Pancreas (tissue), 10 donors: Measurements from ENCODE around the gene ZNF512B. TPM values are rescaled to one million over a fixed set of nuclear protein-coding genes. Genes with fewer than 3 reads are reported as not detected.
"Not testable (repeated sequence)": the region's sequence is repeated elsewhere in the genome, so short reads cannot be mapped to it uniquely, and the experiment has no call there.

Experiments used
- ATAC-seq, 4 donors: fragments of 200-7000 bp; cut with Tn5 transposase; one replicate each; pipeline versions ENCODE4 v1.8.0 to v1.9.1; 2020; ENCODE audit warnings: mild to moderate bottlenecking in 4 of 4, moderate library complexity in 4 of 4
- DNase-seq, 6 donors: peaks; one replicate each; pipeline ENCODE4 v3.0.0-alpha.2; 2020
- FAIRE-seq: peaks from 2 replicates; lab custom pipeline; 2012; peaks lifted over from hg19 to GRCh38; lab: Jason Lieb, UNC
- H3K27ac ChIP-seq, 4 donors: fragments of 200-600 bp; sonication (generic); 1 replicate in 3 of 4; 2 replicates in 1 of 4; pipeline versions ENCODE4 v1.5.0 to v1.8.0; 2020
- H3K27me3 ChIP-seq, 4 donors: fragments of 200-600 bp; one replicate each; pipeline ENCODE4 v1.8.0; 2021
- H3K36me3 ChIP-seq, 3 donors: fragments of 200-600 bp; sonication (generic) in 1 of 3; one replicate each; pipeline versions ENCODE4 v1.5.0 to v1.8.0; 2020 to 2021
- H3K4me1 ChIP-seq, 3 donors: fragments of 200-600 bp; one replicate each; pipeline ENCODE4 v1.8.0; 2021
- H3K4me3 ChIP-seq, 4 donors: fragments of 200-600 bp; sonication (generic) in 2 of 4; one replicate each; pipeline versions ENCODE4 v1.5.0 to v1.8.0; 2020 to 2021
- H3K9me3 ChIP-seq, 4 donors: fragments of 200-600 bp; one replicate each; pipeline ENCODE4 v1.8.0; 2021
- WGBS, 2 donors: extraction: QIAGEN DNeasy Blood & Tissue Kit; methylation state at CpG; one replicate each; pipeline ENCODE4 v1.1.7; 2013; 5-methylcytosine and 5-hydroxymethylcytosine counted together
- intact Hi-C, 3 donors: fragments of 100-400 bp; cut with DNase I; formaldehyde crosslinking; loops; one replicate each; pipeline versions ENCODE4 v1.11.1 to v1.14.2; 2022
- polyA plus RNA-seq, 2 donors: library from polyadenylated mRNA; stranded (reverse); fragments of 200-250 nt; gene quantifications; one replicate each; pipeline ENCODE4 v1.2.3, GENCODE V29; 2013
- total RNA-seq, 6 donors: library from RNA; stranded (reverse); fragmentation: NEBNext Ultra II Directional in 4 of 6; extraction: Animal tissue kit (Norgen Biotek cat#: 25700) in 4 of 6; gene quantifications; one replicate each; pipeline versions ENCODE4 v1.2.1 to v1.2.4, GENCODE V29; 2021 to 2023
- TF ChIP-seq, protein P1 (sequence below), 4 donors: fragments of 200-600 bp; sonication (generic) in 3 of 4; IDR thresholded peaks; one replicate each; pipeline versions ENCODE4 v1.5.0 to v1.8.0; 2021; ENCODE audit warnings: antibody characterized with exemption in 4 of 4
- donor health status: healthy with polysubstance abuse.
- donor health status: DM: no; HTN: no; CAD: no; lungs with moderate emphysema.
- donor health status: DM: no; HTN: no; CAD: no.
- donor health status: control.
- donor health status: control.
- donor health status: Bipolar disorder and iron deficiency.
- donor health status: DM: yes; HTN: yes; CAD: no.
- donor health status: DM: no; HTN: no; CAD: no.
- donor health status: DM: no; HTN: no; CAD: no.
- donor health status: DM: yes; HTN: yes; CAD: no.

ZNF512B gene
- total and polyA plus RNA-seq, 8 donors: 8.5 to 22.0 (median 11.4) TPM

- Histone ChIP-seq H3K36me3 (no peaks in the 10 kb centered on the region), H3K9me3 (no peaks in the 10 kb centered on the region), H3K27ac (no peak overlapping the region), H3K4me3 (no peak overlapping the region), H3K4me1 (peaks cover 0 to 5% (median 0%) of the 10 kb centered on the region in 3 donors), H3K27me3 (no peaks in the 10 kb centered on the region)
- intact Hi-C loops: loop anchor here in 2 of 3 donors (5.0 kb wide), 2 partner anchors 192 to 437 kb away; partner anchors contain the start of gene PTK6 (in 1 of the 2)
- TF ChIP-seq, protein P1, sequence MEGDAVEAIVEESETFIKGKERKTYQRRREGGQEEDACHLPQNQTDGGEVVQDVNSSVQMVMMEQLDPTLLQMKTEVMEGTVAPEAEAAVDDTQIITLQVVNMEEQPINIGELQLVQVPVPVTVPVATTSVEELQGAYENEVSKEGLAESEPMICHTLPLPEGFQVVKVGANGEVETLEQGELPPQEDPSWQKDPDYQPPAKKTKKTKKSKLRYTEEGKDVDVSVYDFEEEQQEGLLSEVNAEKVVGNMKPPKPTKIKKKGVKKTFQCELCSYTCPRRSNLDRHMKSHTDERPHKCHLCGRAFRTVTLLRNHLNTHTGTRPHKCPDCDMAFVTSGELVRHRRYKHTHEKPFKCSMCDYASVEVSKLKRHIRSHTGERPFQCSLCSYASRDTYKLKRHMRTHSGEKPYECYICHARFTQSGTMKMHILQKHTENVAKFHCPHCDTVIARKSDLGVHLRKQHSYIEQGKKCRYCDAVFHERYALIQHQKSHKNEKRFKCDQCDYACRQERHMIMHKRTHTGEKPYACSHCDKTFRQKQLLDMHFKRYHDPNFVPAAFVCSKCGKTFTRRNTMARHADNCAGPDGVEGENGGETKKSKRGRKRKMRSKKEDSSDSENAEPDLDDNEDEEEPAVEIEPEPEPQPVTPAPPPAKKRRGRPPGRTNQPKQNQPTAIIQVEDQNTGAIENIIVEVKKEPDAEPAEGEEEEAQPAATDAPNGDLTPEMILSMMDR (IDR thresholded peaks at IDR 0.05): no peak
- DNase-seq (peak in 5 of 6 donors; percentile 28 to 74 (median 60)), ATAC-seq (no peak), FAIRE-seq (no peak)
- WGBS, 2 donors: 55 to 61% methylated on average over 18 to 19 of the region's 19 CpGs
Observed at GRCh38 chr20:63974402-63975200, 4.9 kb upstream of the ZNF512B start.

DNA sequence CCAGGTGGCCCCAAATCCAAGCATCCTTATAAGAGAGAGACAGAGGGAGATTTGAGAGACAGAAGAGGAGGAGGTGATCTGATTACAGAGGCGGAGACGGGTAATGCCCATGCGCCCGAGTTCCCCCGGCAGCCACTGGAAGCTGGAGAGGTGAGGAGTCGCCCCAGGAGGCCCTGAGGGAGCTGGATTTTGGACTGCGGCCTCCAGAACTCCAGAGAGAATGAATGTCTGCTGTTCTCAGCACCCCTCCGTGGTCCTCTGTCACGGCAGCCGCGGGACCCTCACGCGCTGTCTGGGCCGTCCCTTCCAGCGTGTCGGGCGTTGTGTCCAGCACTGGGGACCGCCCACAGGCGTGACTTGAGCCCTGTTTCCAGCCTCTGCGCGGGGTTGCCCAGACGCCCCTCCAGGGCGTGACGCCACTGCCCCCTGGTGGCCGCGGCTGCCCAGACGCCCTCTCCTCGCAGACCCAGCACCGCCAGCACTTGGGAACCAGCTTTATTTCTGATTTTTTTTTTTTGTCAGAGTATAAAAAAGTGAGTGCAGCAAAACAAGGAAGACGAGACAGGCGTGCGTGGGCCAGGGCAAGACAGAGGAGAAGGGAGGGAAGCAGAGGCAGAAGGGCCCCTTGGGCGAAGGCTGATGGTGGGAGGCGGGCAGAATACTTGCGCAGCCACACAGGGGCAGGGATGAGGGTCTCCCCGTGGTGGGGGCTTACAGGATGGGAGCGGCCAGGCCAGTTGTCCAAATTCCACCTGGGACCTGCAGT, 4.1 kb upstream of the ZNF512B start:
- TF ChIP-seq, protein P1 (IDR thresholded peaks at IDR 0.05): peak; percentile 94 to 99 (median 98)

GRCh38 chr20:63973160-63973479, 3.4 kb upstream of the ZNF512B start:
- Histone ChIP-seq H3K9me3 (no peaks in the 10 kb centered on the region), H3K4me3 (no peak overlapping the region), H3K27me3 (no peaks in the 10 kb centered on the region), H3K4me1 (peaks cover 0 to 9% (median 0%) of the 10 kb centered on the region in 3 donors), H3K36me3 (no peaks in the 10 kb centered on the region), H3K27ac (no peak overlapping the region)
- 83 to 88% methylated on average over 3 of the region's 3 CpGs for WGBS, 2 donors
- TF ChIP-seq, protein P1 (IDR thresholded peaks at IDR 0.05): no peak
- intact Hi-C loops: loop anchor here in 1 of 3 donors (5.0 kb wide), 1 partner anchor 191 kb away; no protein-coding TSS in a partner anchor
- FAIRE-seq: no peak
- no peak for ATAC-seq
- no peak for DNase-seq

More for the DNA sequence above, 4.1 kb upstream of the ZNF512B start:
- Histone ChIP-seq H3K9me3 (no peaks in the 10 kb centered on the region), H3K4me3 (peak overlapping the region in 2 of 4 donors; percentile 16 to 36), H3K27me3 (no peaks in the 10 kb centered on the region), H3K27ac (peak overlapping the region in 1 of 4 donors; percentile 37), H3K36me3 (no peaks in the 10 kb centered on the region), H3K4me1 (peaks cover 0 to 7% (median 0%) of the 10 kb centered on the region in 3 donors)
- no peak for FAIRE-seq
- WGBS, 2 donors: 10% methylated on average over 37 of the region's 37 CpGs
- ATAC-seq: peak; percentile 81 to 92 (median 86)
- intact Hi-C loops: loop anchor here in 1 of 3 donors (5.0 kb wide), 1 partner anchor 192 kb away; no protein-coding TSS in a partner anchor
- DNase-seq: peak; percentile 80 to 98 (median 92)

GRCh38 chr20:63972312-63973159, 2.8 kb upstream of the ZNF512B start:
- ATAC-seq (no peak), FAIRE-seq (no peak), DNase-seq (peak in 4 of 6 donors; percentile 10 to 38 (median 14))
- Histone ChIP-seq H3K9me3 (no peaks in the 10 kb centered on the region), H3K4me3 (no peak overlapping the region), H3K4me1 (peaks cover 0 to 9% (median 0%) of the 10 kb centered on the region in 3 donors), H3K27ac (no peak overlapping the region), H3K27me3 (no peaks in the 10 kb centered on the region), H3K36me3 (no peaks in the 10 kb centered on the region)
- 62 to 67% methylated on average over 18 of the region's 18 CpGs for WGBS, 2 donors
- intact Hi-C loops: loop anchor here in 1 of 3 donors (5.0 kb wide), 1 partner anchor 190 kb away; no protein-coding TSS in a partner anchor
- TF ChIP-seq, protein P1 (IDR thresholded peaks at IDR 0.05): no peak

GRCh38 chr20:63971960-63972311, 2.2 kb upstream of the ZNF512B start:
- 82 to 84% methylated on average over 10 of the region's 10 CpGs for WGBS, 2 donors
- not testable (repeated sequence) for H3K4me3 ChIP-seq, FAIRE-seq, H3K27me3 ChIP-seq, H3K4me1 ChIP-seq, H3K27ac ChIP-seq, H3K36me3 ChIP-seq, ATAC-seq, H3K9me3 ChIP-seq
- DNase-seq: peak in 1 of 6 donors; percentile 11
- intact Hi-C loops: loop anchor here in 1 of 3 donors (5.0 kb wide), 1 partner anchor 190 kb away; no protein-coding TSS in a partner anchor
